Astrocyte (in vitro differentiated cells and primary cell): Measurements from ENCODE around the gene DNAJA4. TPM values are rescaled to one million over a fixed set of nuclear protein-coding genes. Genes with fewer than 3 reads are reported as not detected.

Source experiments
- DNase-seq: peaks from one replicate; pipeline ENCODE4 v3.0.0-alpha.2; 2010; ENCODE audit warnings: low read depth
- FAIRE-seq: peaks from 2 replicates; lab custom pipeline; 2011; peaks lifted over from hg19 to GRCh38; lab: Jason Lieb, UNC
- H2AFZ ChIP-seq: 2 replicates; pipeline ENCODE4 v1.6.0; 2012; ENCODE audit warnings: low read depth, low read length, inconsistent platforms
- H3K27ac ChIP-seq: 2 replicates; pipeline ENCODE4 v1.5.1; 2011; ENCODE audit warnings: low read depth, low read length, inconsistent platforms
- H3K27me3 ChIP-seq: 2 replicates; pipeline ENCODE4 v1.6.0; 2011; ENCODE audit warnings: low read length, inconsistent platforms; ENCODE audit not compliant: insufficient read depth
- H3K36me3 ChIP-seq: 2 replicates; pipeline ENCODE4 v1.5.1; 2011; ENCODE audit warnings: low read length, inconsistent platforms; ENCODE audit not compliant: insufficient read depth
- H3K4me1 ChIP-seq: 2 replicates; pipeline ENCODE4 v1.5.1; 2011; ENCODE audit warnings: low read length, inconsistent platforms; ENCODE audit not compliant: insufficient read depth
- H3K4me2 ChIP-seq: 2 replicates; pipeline ENCODE4 v1.6.0; 2012; ENCODE audit warnings: low read length, inconsistent platforms
- H3K4me3 ChIP-seq: 2 replicates; pipeline ENCODE4 v1.5.1; 2011; ENCODE audit warnings: low read depth, mild to moderate bottlenecking, low read length, inconsistent platforms; ENCODE audit not compliant: insufficient read depth
- H3K79me2 ChIP-seq: 2 replicates; pipeline ENCODE4 v1.6.0; 2012; ENCODE audit warnings: mild to moderate bottlenecking, low read length, inconsistent platforms; ENCODE audit not compliant: insufficient read depth
- H3K9ac ChIP-seq: 2 replicates; pipeline ENCODE4 v1.6.0; 2012; ENCODE audit warnings: mild to moderate bottlenecking, low read length, inconsistent platforms
- H3K9me3 ChIP-seq: 2 replicates; pipeline ENCODE4 v1.5.1; 2012; ENCODE audit warnings: low read depth, mild to moderate bottlenecking, low read length, inconsistent platforms; ENCODE audit not compliant: insufficient read depth
- H4K20me1 ChIP-seq: 2 replicates; pipeline ENCODE4 v1.6.0; 2012; ENCODE audit warnings: low read length, inconsistent platforms; ENCODE audit not compliant: insufficient read depth
- H3K27ac Mint-ChIP-seq: one replicate; pipeline ENCODE4 v1.8.0; 2021; ENCODE audit warnings: mild to moderate bottlenecking, mixed read lengths; ENCODE audit not compliant: unreplicated experiment
- H3K27me3 Mint-ChIP-seq: one replicate; pipeline ENCODE4 v1.8.0; 2021; ENCODE audit warnings: low read depth, mixed read lengths; ENCODE audit not compliant: unreplicated experiment
- H3K36me3 Mint-ChIP-seq: one replicate; pipeline ENCODE4 v1.8.0; 2021; ENCODE audit warnings: low read depth, mixed read lengths; ENCODE audit not compliant: unreplicated experiment
- H3K4me1 Mint-ChIP-seq: one replicate; pipeline ENCODE4 v1.8.0; 2021; ENCODE audit warnings: low read depth, mixed read lengths; ENCODE audit not compliant: unreplicated experiment
- H3K4me3 Mint-ChIP-seq: one replicate; pipeline ENCODE4 v1.8.0; 2021; ENCODE audit warnings: mild to moderate bottlenecking, moderate library complexity, mixed read lengths; ENCODE audit not compliant: unreplicated experiment
- H3K9me3 Mint-ChIP-seq: one replicate; pipeline ENCODE4 v1.8.0; 2021; ENCODE audit warnings: mild to moderate bottlenecking, mixed read lengths; ENCODE audit not compliant: unreplicated experiment
- EZH2 ChIP-seq: IDR thresholded peaks from 2 replicates; pipeline ENCODE4 v1.6.1; 2012; ENCODE audit warnings: mild to moderate bottlenecking, low read length, inconsistent platforms; ENCODE audit not compliant: insufficient read depth
- total RNA-seq: library from RNA; stranded (reverse); gene quantifications from 2 replicates; pipeline ENCODE4 v1.2.1, GENCODE V29; 2021
- TF ChIP-seq, protein P1 (sequence below): IDR thresholded peaks from 2 replicates; pipeline ENCODE4 v1.5.1; 2011; ENCODE audit warnings: low read depth, mild to moderate bottlenecking, inconsistent platforms, low read length, moderate library complexity; ENCODE audit not compliant: insufficient read depth

The DNAJA4 gene
- total RNA-seq, 1 donor from 2014 or later: 0.14 TPM

DNA sequence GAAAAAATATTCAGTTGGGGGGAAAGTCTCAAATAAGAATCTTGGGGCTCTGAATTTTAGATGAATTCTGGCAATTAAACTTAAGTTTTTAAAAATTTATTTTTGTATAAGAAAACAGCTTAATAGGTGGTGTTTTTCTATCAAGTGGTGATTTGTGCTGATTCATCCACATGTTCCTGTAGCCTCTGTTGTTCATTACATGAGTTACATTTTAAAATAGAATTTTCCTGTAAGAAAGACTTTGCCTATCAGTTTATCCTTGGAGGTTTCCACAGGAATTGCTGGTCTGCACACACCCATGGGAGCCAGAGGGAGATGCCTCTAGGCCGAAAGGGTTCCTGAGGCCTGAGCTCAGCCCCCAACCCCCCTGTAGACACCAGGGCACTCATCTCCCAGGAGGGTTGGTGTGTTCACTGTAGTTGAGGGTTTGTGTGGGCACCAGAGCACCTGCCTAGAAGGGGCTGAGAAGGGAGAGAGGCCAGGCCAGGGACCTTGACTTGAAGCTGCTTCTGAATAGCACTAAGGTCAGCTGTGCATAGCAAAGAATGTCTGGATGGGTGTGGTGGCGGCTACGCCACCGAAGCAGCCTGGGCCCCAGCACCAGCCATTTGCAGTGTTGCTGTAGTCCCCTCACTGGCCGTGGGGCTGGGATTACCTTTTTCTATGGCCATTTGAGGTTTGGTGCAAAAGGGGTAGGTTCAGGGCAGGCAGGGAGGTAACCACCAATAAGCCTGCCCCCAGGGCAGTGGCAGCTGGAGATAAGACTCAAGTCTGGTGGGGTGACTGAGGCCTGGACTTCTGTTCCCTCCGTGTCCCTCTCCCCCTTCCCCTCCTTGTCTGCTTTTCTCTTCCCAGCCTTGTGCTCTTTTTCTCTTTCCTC is 11.9 kb downstream of the DNAJA4 start:
- Histone ChIP-seq H3K27ac (no peak overlapping the region), H3K9ac (no peak overlapping the region), H3K27me3 (no peaks in the 10 kb centered on the region), H3K4me3 (no peak overlapping the region), H4K20me1 (peaks cover 3% of the 10 kb centered on the region), H3K4me1 (no peaks in the 10 kb centered on the region), H3K9me3 (no peaks in the 10 kb centered on the region), H3K79me2 (no peaks in the 10 kb centered on the region), H2AFZ (no peak overlapping the region), H3K36me3 (peaks cover 4% of the 10 kb centered on the region), H3K4me2 (no peak overlapping the region)
- peaks cover 10% of the 10 kb centered on the region for H3K36me3 Mint-ChIP-seq
- H3K27ac Mint-ChIP-seq: no peak overlapping the region
- no peak overlapping the region for H3K4me3 Mint-ChIP-seq
- H3K4me1 Mint-ChIP-seq: peaks cover 9% of the 10 kb centered on the region
- peaks cover 5% of the 10 kb centered on the region for H3K27me3 Mint-ChIP-seq
- H3K9me3 Mint-ChIP-seq: no peaks in the 10 kb centered on the region
- FAIRE-seq: no peak
- DNase-seq: no peak
- no peak for TF ChIP-seq EZH2
- TF ChIP-seq, protein P1, sequence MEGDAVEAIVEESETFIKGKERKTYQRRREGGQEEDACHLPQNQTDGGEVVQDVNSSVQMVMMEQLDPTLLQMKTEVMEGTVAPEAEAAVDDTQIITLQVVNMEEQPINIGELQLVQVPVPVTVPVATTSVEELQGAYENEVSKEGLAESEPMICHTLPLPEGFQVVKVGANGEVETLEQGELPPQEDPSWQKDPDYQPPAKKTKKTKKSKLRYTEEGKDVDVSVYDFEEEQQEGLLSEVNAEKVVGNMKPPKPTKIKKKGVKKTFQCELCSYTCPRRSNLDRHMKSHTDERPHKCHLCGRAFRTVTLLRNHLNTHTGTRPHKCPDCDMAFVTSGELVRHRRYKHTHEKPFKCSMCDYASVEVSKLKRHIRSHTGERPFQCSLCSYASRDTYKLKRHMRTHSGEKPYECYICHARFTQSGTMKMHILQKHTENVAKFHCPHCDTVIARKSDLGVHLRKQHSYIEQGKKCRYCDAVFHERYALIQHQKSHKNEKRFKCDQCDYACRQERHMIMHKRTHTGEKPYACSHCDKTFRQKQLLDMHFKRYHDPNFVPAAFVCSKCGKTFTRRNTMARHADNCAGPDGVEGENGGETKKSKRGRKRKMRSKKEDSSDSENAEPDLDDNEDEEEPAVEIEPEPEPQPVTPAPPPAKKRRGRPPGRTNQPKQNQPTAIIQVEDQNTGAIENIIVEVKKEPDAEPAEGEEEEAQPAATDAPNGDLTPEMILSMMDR: no peak

DNA sequence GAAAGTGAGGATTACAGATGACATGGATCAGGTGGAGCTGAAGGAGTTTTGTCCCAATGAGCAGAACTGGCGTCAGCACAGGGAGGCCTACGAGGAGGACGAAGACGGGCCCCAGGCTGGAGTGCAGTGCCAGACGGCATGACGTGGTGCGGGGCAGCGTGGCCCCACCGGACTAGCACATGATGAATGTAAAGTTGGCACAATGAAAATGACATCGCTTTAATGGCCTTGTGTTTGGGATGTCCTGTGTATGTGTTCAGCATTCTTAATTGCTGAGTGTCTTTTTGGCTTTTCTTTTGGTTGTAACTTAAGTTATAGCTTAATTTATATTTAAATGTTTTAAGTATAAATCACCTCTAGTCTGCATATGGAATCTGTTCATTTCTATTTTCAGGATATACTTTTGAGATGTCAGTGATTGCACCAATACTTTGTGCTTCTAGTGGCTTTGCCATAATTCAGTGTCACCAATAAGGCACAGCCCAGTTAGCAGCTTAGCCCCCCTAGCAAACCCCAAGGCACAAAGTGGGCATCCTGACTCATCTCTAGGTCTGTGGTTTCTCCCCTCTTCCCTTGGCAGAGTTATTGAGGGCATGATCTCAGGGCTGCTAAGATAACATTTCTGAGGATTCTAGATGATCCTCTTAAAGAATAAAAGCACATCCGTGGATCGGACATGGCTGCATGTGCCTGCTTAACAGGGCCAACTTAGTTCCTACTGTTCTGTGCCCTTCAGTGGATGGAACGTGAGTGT is 16.1 kb downstream of the DNAJA4 start:
- H3K4me3 ChIP-seq: no peak overlapping the region
- no peak overlapping the region for H3K9ac ChIP-seq
- H3K36me3 Mint-ChIP-seq: peaks cover 18% of the 10 kb centered on the region
- FAIRE-seq (no peak), DNase-seq (no peak)
- H3K27me3 Mint-ChIP-seq: no peaks in the 10 kb centered on the region
- no peak overlapping the region for H3K4me3 Mint-ChIP-seq
- no peak overlapping the region for H3K4me2 ChIP-seq
- H3K9me3 ChIP-seq: no peaks in the 10 kb centered on the region
- H3K9me3 Mint-ChIP-seq: no peaks in the 10 kb centered on the region
- H3K36me3 ChIP-seq: peaks cover 17% of the 10 kb centered on the region
- peaks cover 3% of the 10 kb centered on the region for H4K20me1 ChIP-seq
- no peaks in the 10 kb centered on the region for H3K27me3 ChIP-seq
- no peak overlapping the region for H3K27ac Mint-ChIP-seq
- H3K79me2 ChIP-seq: peaks cover 2% of the 10 kb centered on the region
- TF ChIP-seq, protein P1: no peak
- no peak for TF ChIP-seq EZH2
- H2AFZ ChIP-seq: no peak overlapping the region
- H3K4me1 ChIP-seq: no peaks in the 10 kb centered on the region
- H3K27ac ChIP-seq: no peak overlapping the region
- peaks cover 5% of the 10 kb centered on the region for H3K4me1 Mint-ChIP-seq
